UCSD-AML1 (cell line): ENCODE results near the gene NKAIN2.

Experiments used
- DNase-seq: peaks from one replicate; lab custom pipeline; 2025; ENCODE audit not compliant: unreplicated experiment; lab: John Stamatoyannopoulos, UW

The NKAIN2 gene

GRCh38 chr6:124470803-124471202, 667.1 kb downstream of the NKAIN2 start:
- no peak for DNase-seq

GRCh38 chr6:124475176-124475575, 671.5 kb downstream of the NKAIN2 start:
- no peak for DNase-seq

- no peak for DNase-seq
Measured at GRCh38 chr6:124478906-124479305, 675.2 kb downstream of the NKAIN2 start.

GRCh38 chr6:124479991-124480430, 676.3 kb downstream of the NKAIN2 start:
- no peak for DNase-seq

GRCh38 chr6:124482071-124482491, 678.4 kb downstream of the NKAIN2 start:
- DNase-seq, result no peak

- DNase-seq, result no peak
Measured at GRCh38 chr6:124487623-124488431, 684.2 kb downstream of the NKAIN2 start.

- DNase-seq, result no peak
Measured at GRCh38 chr6:124490122-124490521, 686.5 kb downstream of the NKAIN2 start.

GRCh38 chr6:124493259-124493658, 689.6 kb downstream of the NKAIN2 start:
- no peak for DNase-seq

- DNase-seq, result no peak
Measured at GRCh38 chr6:124494956-124495664, 691.4 kb downstream of the NKAIN2 start.

- no peak for DNase-seq
Measured at GRCh38 chr6:124495665-124496190, 692.1 kb downstream of the NKAIN2 start.

GRCh38 chr6:124496334-124496733, 692.7 kb downstream of the NKAIN2 start:
- DNase-seq, result no peak

GRCh38 chr6:124512431-124512830, 708.8 kb downstream of the NKAIN2 start:
- DNase-seq, result no peak

- no peak for DNase-seq
Measured at GRCh38 chr6:124517339-124517738, 713.7 kb downstream of the NKAIN2 start.

- no peak for DNase-seq
Measured at GRCh38 chr6:124520514-124520913, 716.8 kb downstream of the NKAIN2 start.

GRCh38 chr6:124522335-124522734, 718.7 kb downstream of the NKAIN2 start:
- no peak for DNase-seq

GRCh38 chr6:124524491-124525200, 721.0 kb downstream of the NKAIN2 start:
- DNase-seq, result no peak

- DNase-seq, result no peak
Measured at GRCh38 chr6:124530926-124531325, 727.3 kb downstream of the NKAIN2 start.

GRCh38 chr6:124535299-124535698, 731.6 kb downstream of the NKAIN2 start:
- no peak for DNase-seq

GRCh38 chr6:124535746-124536145, 732.1 kb downstream of the NKAIN2 start:
- no peak for DNase-seq

GRCh38 chr6:124536157-124536841, 732.6 kb downstream of the NKAIN2 start:
- no peak for DNase-seq

GRCh38 chr6:124536842-124537191, 733.2 kb downstream of the NKAIN2 start:
- DNase-seq, result no peak
